Measurements from ENCODE around the gene ATG7.

GRCh38 chr3:11565492-11565891 is 293.3 kb downstream of the ATG7 start:
- TF ChIP-seq CTCF (IDR thresholded peaks at IDR 0.05 in 2 of 3, conservative IDR thresholded peaks at IDR 0.05 in 1 of 3; ENCODE audit: control insufficient read depth in 2 of 3, extremely low read depth in 1 of 3, insufficient read depth in 1 of 3, low read depth in 3 of 3, low read length in 3 of 3): no peak
- no peak for TF ChIP-seq TCF3 (IDR thresholded peaks at IDR 0.05; ENCODE audit: borderline replicate concordance, insufficient read depth, low read depth, low read length)
- no peak for TF ChIP-seq MYB (IDR thresholded peaks at IDR 0.05; ENCODE audit: borderline replicate concordance, low read depth, low read length)
- TF ChIP-seq RELA (IDR thresholded peaks at IDR 0.05; ENCODE audit: borderline replicate concordance, partially characterized antibody): no peak
- no peak for TF ChIP-seq SPI1 (IDR thresholded peaks at IDR 0.05; ENCODE audit: borderline replicate concordance, insufficient read depth, low read depth, low read length)
- TF ChIP-seq ATF2 (IDR thresholded peaks at IDR 0.05; ENCODE audit: low read length): no peak
- no peak for TF ChIP-seq RFX5 (IDR thresholded peaks at IDR 0.05; ENCODE audit: low read depth, low read length)
- no peak for TF ChIP-seq POLR2AphosphoS5 (IDR thresholded peaks at IDR 0.05; ENCODE audit: low read length)
- TF ChIP-seq CHD1 (IDR thresholded peaks at IDR 0.05; ENCODE audit: low read depth, low read length): no peak
